Breast epithelium (tissue), 3 donors: Measurements from ENCODE around the gene EIF4EBP3.

Source experiments
- POLR2AphosphoS5 ChIP-seq, 3 donors: sonication (generic); formaldehyde crosslinking; IDR thresholded peaks; one replicate each; pipeline ENCODE4 v1.6.1; 2017; ENCODE audit warnings: antibody characterized with exemption in 3 of 3
- TF ChIP-seq, protein P1 (sequence below), 3 donors: fragments of 450-650 bp; IDR thresholded peaks; one replicate each; pipeline ENCODE4 v1.5.1; 2016 to 2017; ENCODE audit warnings: antibody characterized with exemption in 3 of 3, mild to moderate bottlenecking in 3 of 3, moderate library complexity in 3 of 3

DNA sequence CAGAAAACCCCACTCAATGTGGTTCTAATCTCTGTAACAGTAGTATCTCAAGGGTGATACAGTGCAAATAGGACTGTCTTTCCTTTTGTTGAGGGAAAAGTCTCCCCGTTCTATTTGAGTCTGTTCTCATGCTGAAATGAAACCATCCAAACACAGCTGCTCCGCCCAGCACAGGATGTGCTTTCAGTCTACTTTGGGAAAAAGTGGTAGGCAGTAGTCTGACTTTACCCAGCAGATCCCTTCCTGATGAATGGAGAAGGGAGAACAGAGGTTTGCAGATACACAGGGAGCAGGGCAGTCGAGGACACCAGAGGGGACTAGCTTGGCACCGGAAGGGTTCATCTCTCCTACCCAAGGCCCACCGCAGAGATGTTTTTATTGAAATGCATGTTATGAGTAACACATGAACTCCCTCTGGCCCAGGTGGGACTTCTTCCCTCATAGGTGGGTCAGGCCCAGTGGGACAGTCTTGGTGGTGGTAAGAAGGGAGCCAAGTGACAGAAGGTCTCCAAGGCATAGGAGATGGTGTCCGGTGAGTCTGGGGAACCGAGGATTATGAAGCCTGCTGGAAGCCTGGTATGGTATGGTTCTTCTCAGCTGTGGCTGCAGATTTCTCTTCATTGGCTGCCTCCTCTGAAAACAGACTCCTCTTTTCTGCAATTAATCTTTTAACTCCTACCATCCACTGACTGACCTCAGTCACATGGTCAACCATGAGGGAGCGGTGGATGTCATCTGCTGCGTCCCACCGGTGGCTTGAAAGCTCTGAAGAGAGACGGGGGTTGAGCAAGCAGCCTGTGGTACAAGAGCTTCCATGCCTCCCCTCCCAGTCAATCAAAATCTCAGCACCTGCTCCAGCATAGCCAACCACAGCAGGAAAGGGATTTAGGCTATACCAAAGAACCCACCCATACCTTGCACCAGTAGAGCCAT is 3.0 kb downstream of the EIF4EBP3 start:
- TF ChIP-seq, protein P1, sequence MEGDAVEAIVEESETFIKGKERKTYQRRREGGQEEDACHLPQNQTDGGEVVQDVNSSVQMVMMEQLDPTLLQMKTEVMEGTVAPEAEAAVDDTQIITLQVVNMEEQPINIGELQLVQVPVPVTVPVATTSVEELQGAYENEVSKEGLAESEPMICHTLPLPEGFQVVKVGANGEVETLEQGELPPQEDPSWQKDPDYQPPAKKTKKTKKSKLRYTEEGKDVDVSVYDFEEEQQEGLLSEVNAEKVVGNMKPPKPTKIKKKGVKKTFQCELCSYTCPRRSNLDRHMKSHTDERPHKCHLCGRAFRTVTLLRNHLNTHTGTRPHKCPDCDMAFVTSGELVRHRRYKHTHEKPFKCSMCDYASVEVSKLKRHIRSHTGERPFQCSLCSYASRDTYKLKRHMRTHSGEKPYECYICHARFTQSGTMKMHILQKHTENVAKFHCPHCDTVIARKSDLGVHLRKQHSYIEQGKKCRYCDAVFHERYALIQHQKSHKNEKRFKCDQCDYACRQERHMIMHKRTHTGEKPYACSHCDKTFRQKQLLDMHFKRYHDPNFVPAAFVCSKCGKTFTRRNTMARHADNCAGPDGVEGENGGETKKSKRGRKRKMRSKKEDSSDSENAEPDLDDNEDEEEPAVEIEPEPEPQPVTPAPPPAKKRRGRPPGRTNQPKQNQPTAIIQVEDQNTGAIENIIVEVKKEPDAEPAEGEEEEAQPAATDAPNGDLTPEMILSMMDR (IDR thresholded peaks at IDR 0.05), result no peak
- no peak for TF ChIP-seq POLR2AphosphoS5 (IDR thresholded peaks at IDR 0.05)
